ENCODE measurements around the gene PBX3.

PBX3 gene

GRCh38 chr9:125990186-125990792 is 243.1 kb downstream of the PBX3 start:
- Histone ChIP-seq H3K79me2 (ENCODE audit: control insufficient read depth, low read length) (no peaks in the 10 kb centered on the region), H3K9me3 (ENCODE audit: control insufficient read depth, insufficient read depth, low read length) (no peaks in the 10 kb centered on the region), H3K36me3 (ENCODE audit: control insufficient read depth, low read length) (no peaks in the 10 kb centered on the region), H3K27me3 (ENCODE audit: control insufficient read depth, low read length) (no peaks in the 10 kb centered on the region), H3K27ac (ENCODE audit: low read depth, low read length) (no peak overlapping the region), H3K4me3 (ENCODE audit: low read length) (no peak overlapping the region), H3K4me2 (ENCODE audit: low read length) (no peak overlapping the region), H3F3A (ENCODE audit: control insufficient read depth, insufficient read depth) (no peaks in the 10 kb centered on the region), H3K4me1 (ENCODE audit: control insufficient read depth, low read length) (no peaks in the 10 kb centered on the region), H4K20me1 (ENCODE audit: control insufficient read depth, insufficient read depth, low read depth, low read length) (no peaks in the 10 kb centered on the region), H3K9me2 (replicated peaks; ENCODE audit: control insufficient read depth, low read length) (no peaks in the 10 kb centered on the region)
- TF ChIP-seq EZH2phosphoT487 (IDR thresholded peaks at IDR 0.05; ENCODE audit: borderline replicate concordance, low read length): no peak
- TF ChIP-seq CTCF (IDR thresholded peaks at IDR 0.05; ENCODE audit: low read depth, low read length, poor library complexity, severe bottlenecking): no peak

DNA sequence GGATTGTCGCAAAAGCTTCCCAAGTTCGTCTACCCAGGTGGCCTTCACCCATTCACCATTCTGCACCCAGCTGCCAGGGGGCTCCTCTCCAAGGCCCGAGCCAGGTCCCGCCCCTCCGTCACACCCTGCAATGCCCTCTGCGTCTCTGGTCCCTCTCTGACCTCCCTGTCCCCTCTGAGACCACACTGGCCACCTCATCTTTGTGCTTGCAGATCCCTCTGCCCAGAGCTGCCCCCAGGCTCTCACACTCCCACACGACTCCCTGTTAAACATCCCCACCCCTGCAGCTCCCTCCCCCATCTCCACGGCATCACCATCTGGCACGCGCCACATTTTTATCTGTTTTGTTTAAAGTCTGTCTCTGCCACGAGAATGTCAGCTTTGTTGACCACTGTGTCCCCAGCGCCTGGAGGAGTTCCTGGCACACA is 243.6 kb downstream of the PBX3 start:
- H3K9me3 ChIP-seq (ENCODE audit: control insufficient read depth, insufficient read depth, low read length): no peaks in the 10 kb centered on the region
- no peaks in the 10 kb centered on the region for H3K9me2 ChIP-seq (replicated peaks; ENCODE audit: control insufficient read depth, low read length)
- no peaks in the 10 kb centered on the region for H3K36me3 ChIP-seq (ENCODE audit: control insufficient read depth, low read length)
- no peaks in the 10 kb centered on the region for H3K4me1 ChIP-seq (ENCODE audit: control insufficient read depth, low read length)
- H4K20me1 ChIP-seq (ENCODE audit: control insufficient read depth, insufficient read depth, low read depth, low read length): no peaks in the 10 kb centered on the region
- no peak overlapping the region for H3K4me2 ChIP-seq (ENCODE audit: low read length)
- no peaks in the 10 kb centered on the region for H3K79me2 ChIP-seq (ENCODE audit: control insufficient read depth, low read length)
- H3F3A ChIP-seq (ENCODE audit: control insufficient read depth, insufficient read depth): no peaks in the 10 kb centered on the region
- no peak overlapping the region for H3K27ac ChIP-seq (ENCODE audit: low read depth, low read length)
- no peak overlapping the region for H3K4me3 ChIP-seq (ENCODE audit: low read length)
- H3K27me3 ChIP-seq (ENCODE audit: control insufficient read depth, low read length): no peaks in the 10 kb centered on the region
- TF ChIP-seq CTCF (IDR thresholded peaks at IDR 0.05; ENCODE audit: low read depth, low read length, poor library complexity, severe bottlenecking) (no peak), EZH2phosphoT487 (IDR thresholded peaks at IDR 0.05; ENCODE audit: borderline replicate concordance, low read length) (no peak)

DNA sequence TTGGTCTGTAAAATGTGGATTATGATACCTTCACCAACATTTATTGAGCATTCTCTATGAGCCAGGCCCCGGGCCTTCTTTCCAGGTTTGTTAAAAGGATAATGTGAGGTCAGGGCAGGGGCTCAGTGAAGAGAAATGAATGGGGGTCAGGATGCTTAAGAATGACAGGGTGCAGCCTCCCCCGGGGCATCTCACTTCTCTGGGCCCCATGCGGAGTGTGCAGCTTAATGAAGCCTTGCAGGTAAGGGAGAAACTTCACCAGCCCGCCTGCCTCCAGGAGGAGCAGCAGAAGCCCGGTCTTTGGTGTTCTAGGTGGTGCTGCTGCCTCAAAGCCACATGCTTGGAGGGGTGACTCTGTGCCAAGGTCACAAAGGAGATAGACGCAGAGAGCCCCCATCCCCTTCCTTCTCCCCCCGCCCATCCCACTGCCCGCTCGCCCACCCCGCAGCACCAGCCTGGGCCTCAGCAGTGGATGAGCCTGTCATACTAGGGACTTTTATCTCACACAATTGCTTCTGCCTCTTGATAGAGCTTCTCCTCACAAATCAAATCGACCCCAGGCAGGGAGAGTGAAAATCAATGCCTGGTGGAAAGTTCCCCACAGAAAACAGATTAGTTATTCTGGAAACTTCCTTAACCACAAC is 244.8 kb downstream of the PBX3 start:
- no peak overlapping the region for H3K4me2 ChIP-seq (ENCODE audit: low read length)

More for the DNA sequence above, 244.8 kb downstream of the PBX3 start:
- Histone ChIP-seq H3K9me3 (ENCODE audit: control insufficient read depth, insufficient read depth, low read length) (no peaks in the 10 kb centered on the region), H3K79me2 (ENCODE audit: control insufficient read depth, low read length) (no peaks in the 10 kb centered on the region), H3K27ac (ENCODE audit: low read depth, low read length) (no peak overlapping the region), H3K4me3 (ENCODE audit: low read length) (no peak overlapping the region), H3K9me2 (replicated peaks; ENCODE audit: control insufficient read depth, low read length) (no peaks in the 10 kb centered on the region), H3K36me3 (ENCODE audit: control insufficient read depth, low read length) (no peaks in the 10 kb centered on the region), H3K4me1 (ENCODE audit: control insufficient read depth, low read length) (no peaks in the 10 kb centered on the region), H3F3A (ENCODE audit: control insufficient read depth, insufficient read depth) (no peaks in the 10 kb centered on the region), H4K20me1 (ENCODE audit: control insufficient read depth, insufficient read depth, low read depth, low read length) (no peaks in the 10 kb centered on the region), H3K27me3 (ENCODE audit: control insufficient read depth, low read length) (no peaks in the 10 kb centered on the region)
- TF ChIP-seq CTCF (IDR thresholded peaks at IDR 0.05; ENCODE audit: low read depth, low read length, poor library complexity, severe bottlenecking): no peak
- no peak for TF ChIP-seq EZH2phosphoT487 (IDR thresholded peaks at IDR 0.05; ENCODE audit: borderline replicate concordance, low read length)
